Gastrocnemius medialis (tissue), 4 donors: Measurements from ENCODE around the gene LRCH1.

Source experiments
- CTCF ChIP-seq, 5 experiments: fragments of 450-650 bp in 3 of 5; fragments of 200-600 bp in 2 of 5; sonication (generic) in 2 of 5; IDR thresholded peaks in 4 of 5; conservative IDR thresholded peaks in 1 of 5; 1 replicate in 4 of 5; 2 replicates in 1 of 5; pipeline ENCODE4 v1.5.1; 2016 to 2019; ENCODE audit warnings: antibody characterized with exemption in 5 of 5, mild to moderate bottlenecking in 3 of 5, moderate library complexity in 3 of 5
- POLR2A ChIP-seq, 2 donors: fragments of 450-650 bp; IDR thresholded peaks; one replicate each; pipeline ENCODE4 v1.6.1; 2017; ENCODE audit warnings: antibody characterized with exemption in 2 of 2, mild to moderate bottlenecking in 2 of 2, moderate library complexity in 2 of 2

GRCh38 chr13:46504036-46504435 is 48.9 kb upstream of the LRCH1 start:
- TF ChIP-seq CTCF (IDR thresholded peaks at IDR 0.05 in 4 of 5, conservative IDR thresholded peaks at IDR 0.05 in 1 of 5): no peak
- no peak for TF ChIP-seq POLR2A (IDR thresholded peaks at IDR 0.05)
